Ishikawa (cell line): Measurements from ENCODE around the gene ENOX2.

Experiments
- CEBPB ChIP-seq: IDR thresholded peaks from 2 replicates; pipeline ENCODE4 v1.6.1; 2012
- CREB1 ChIP-seq: IDR thresholded peaks from 2 replicates; pipeline ENCODE4 v1.6.1; 2012; ENCODE audit warnings: low read depth
- EGR1 ChIP-seq: IDR thresholded peaks from 2 replicates; pipeline ENCODE4 v1.6.1; 2012
- EP300 ChIP-seq: IDR thresholded peaks from 2 replicates; pipeline ENCODE4 v1.6.1; 2012; ENCODE audit warnings: borderline replicate concordance
- FOXM1 ChIP-seq: IDR thresholded peaks from 2 replicates; pipeline ENCODE4 v1.6.1; 2012; ENCODE audit warnings: low read depth, borderline replicate concordance
- NFIC ChIP-seq: IDR thresholded peaks from 2 replicates; pipeline ENCODE4 v1.6.1; 2012
- RAD21 ChIP-seq: IDR thresholded peaks from 2 replicates; pipeline ENCODE4 v1.6.1; 2012; ENCODE audit warnings: low read depth
- TAF1 ChIP-seq: IDR thresholded peaks from 2 replicates; pipeline ENCODE4 v1.6.1; 2012; ENCODE audit warnings: low read depth, mild to moderate bottlenecking
- TCF12 ChIP-seq: IDR thresholded peaks from 2 replicates; pipeline ENCODE4 v1.6.1; 2012; ENCODE audit warnings: low read depth
- TEAD4 ChIP-seq: IDR thresholded peaks from 2 replicates; pipeline ENCODE4 v1.6.1; 2012
- YY1 ChIP-seq: IDR thresholded peaks from 2 replicates; pipeline ENCODE4 v1.6.1; 2012; ENCODE audit warnings: low read depth
- ZBTB7A ChIP-seq: IDR thresholded peaks from 2 replicates; pipeline ENCODE4 v1.6.1; 2012; ENCODE audit warnings: low read depth
- TF ChIP-seq, protein P1 (sequence below): IDR thresholded peaks from 2 replicates; pipeline ENCODE4 v1.6.1; 2012; ENCODE audit warnings: low read depth, mild to moderate bottlenecking
- TF ChIP-seq, protein P2 (sequence below): IDR thresholded peaks from 2 replicates; pipeline ENCODE4 v1.6.1; 2012
- TF ChIP-seq, protein P3 (sequence below): IDR thresholded peaks from 2 replicates; pipeline ENCODE4 v1.6.1; 2012

The ENOX2 gene

DNA sequence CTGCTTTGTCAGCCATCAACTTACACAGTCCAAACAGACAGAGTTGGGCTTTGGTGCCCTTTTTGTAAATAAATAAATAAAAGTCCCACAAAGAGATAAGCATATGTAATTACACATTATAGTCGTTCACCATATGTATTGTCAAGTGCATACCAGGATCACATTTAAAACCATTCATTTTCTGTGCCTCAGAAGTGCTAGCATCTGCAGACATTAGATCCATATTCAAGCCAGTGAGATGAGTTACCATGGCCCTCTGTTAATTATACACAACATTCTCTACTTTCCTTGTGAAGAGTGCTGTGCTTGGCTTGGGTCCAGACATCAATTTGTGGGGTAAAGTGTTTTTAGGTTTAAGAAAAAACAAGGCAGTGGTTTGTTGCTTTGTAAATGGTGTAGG is 76.8 kb downstream of the ENOX2 start:
- TF ChIP-seq ZBTB7A (no peak), TAF1 (no peak), YY1 (no peak), TCF12 (no peak), TEAD4 (no peak), CREB1 (no peak), CEBPB (no peak), EP300 (no peak), RAD21 (no peak), EGR1 (no peak), FOXM1 (no peak), NFIC (no peak)
- TF ChIP-seq, protein P1, sequence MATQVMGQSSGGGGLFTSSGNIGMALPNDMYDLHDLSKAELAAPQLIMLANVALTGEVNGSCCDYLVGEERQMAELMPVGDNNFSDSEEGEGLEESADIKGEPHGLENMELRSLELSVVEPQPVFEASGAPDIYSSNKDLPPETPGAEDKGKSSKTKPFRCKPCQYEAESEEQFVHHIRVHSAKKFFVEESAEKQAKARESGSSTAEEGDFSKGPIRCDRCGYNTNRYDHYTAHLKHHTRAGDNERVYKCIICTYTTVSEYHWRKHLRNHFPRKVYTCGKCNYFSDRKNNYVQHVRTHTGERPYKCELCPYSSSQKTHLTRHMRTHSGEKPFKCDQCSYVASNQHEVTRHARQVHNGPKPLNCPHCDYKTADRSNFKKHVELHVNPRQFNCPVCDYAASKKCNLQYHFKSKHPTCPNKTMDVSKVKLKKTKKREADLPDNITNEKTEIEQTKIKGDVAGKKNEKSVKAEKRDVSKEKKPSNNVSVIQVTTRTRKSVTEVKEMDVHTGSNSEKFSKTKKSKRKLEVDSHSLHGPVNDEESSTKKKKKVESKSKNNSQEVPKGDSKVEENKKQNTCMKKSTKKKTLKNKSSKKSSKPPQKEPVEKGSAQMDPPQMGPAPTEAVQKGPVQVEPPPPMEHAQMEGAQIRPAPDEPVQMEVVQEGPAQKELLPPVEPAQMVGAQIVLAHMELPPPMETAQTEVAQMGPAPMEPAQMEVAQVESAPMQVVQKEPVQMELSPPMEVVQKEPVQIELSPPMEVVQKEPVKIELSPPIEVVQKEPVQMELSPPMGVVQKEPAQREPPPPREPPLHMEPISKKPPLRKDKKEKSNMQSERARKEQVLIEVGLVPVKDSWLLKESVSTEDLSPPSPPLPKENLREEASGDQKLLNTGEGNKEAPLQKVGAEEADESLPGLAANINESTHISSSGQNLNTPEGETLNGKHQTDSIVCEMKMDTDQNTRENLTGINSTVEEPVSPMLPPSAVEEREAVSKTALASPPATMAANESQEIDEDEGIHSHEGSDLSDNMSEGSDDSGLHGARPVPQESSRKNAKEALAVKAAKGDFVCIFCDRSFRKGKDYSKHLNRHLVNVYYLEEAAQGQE, result no peak
- TF ChIP-seq, protein P2, sequence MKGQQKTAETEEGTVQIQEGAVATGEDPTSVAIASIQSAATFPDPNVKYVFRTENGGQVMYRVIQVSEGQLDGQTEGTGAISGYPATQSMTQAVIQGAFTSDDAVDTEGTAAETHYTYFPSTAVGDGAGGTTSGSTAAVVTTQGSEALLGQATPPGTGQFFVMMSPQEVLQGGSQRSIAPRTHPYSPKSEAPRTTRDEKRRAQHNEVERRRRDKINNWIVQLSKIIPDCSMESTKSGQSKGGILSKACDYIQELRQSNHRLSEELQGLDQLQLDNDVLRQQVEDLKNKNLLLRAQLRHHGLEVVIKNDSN, result no peak
- TF ChIP-seq, protein P3, sequence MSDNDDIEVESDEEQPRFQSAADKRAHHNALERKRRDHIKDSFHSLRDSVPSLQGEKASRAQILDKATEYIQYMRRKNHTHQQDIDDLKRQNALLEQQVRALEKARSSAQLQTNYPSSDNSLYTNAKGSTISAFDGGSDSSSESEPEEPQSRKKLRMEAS, result no peak

DNA sequence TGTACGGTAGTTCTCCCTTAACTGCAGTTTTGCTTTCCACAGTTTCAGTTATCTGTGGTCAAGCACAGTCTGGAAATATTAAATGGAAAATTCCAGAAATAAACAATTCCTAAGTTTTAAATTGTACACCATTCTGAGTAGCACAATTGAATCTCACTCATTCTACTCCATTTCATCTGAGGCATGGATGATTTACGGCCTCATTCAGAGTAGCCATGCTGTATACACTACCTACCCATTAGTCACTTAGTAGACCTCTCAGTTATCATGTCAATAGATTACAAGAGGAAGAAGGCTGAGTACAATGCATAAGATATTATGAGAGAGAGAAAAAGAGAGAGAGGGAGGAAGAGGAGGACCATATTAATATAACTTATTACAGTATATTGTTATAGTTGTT is 77.5 kb downstream of the ENOX2 start:
- TF ChIP-seq EP300, result no peak
- TF ChIP-seq CEBPB, result no peak
- TF ChIP-seq FOXM1, result no peak
- TF ChIP-seq EGR1, result no peak
- TF ChIP-seq ZBTB7A, result no peak
- no peak for TF ChIP-seq RAD21
- no peak for TF ChIP-seq CREB1
- TF ChIP-seq, protein P2, result no peak
- TF ChIP-seq, protein P3, result no peak

DNA sequence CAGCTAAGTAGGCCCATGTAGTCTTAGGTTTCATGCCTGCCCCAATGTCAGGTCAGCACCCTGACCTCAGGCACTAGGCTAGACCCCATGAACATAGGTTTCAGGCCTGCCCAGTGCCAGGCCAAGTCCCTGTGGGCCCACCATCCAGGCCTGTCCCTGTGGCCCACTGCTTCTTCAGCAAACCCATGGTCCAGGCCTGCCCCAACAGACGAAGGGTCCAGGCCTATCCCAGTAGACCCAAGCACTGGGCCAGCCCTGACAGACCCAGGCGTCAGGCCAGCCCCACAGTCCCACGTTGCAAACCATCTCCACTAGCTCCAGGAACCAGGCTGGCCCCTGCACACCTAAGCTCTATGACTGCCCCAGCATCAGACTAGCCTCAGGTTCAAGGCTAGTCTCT is 92.4 kb downstream of the ENOX2 start:
- TF ChIP-seq NFIC (no peak), CEBPB (no peak), TEAD4 (no peak), CREB1 (no peak), YY1 (no peak), FOXM1 (no peak), RAD21 (no peak), TAF1 (no peak), ZBTB7A (no peak), EGR1 (no peak)
- TF ChIP-seq, protein P1, result no peak
- TF ChIP-seq, protein P3, result no peak
- TF ChIP-seq, protein P2, result no peak

DNA sequence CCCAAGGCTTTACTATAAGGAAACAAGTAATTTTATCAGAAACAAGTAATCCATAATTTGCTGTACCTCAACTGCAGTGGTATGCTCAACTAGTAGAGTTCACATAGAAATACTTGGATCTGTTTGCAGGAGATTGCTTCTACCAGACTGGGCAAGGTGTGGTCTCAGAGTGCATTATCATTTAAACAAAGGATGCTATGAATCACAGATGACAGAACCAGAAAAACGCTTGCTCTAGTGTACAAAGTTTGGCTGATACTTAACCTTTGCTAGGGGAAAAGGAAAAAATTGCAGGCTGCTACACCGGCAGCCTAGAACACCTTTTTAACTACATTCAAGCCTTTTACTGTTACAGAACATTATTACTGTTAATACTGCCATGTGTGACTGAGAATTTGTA is 97.1 kb downstream of the ENOX2 start:
- TF ChIP-seq ZBTB7A (no peak), RAD21 (no peak), CEBPB (no peak), TCF12 (no peak), EP300 (no peak), TAF1 (no peak), CREB1 (no peak), TEAD4 (no peak)
- TF ChIP-seq, protein P1, result no peak
- TF ChIP-seq, protein P2, result no peak
